Fibroblast of pulmonary artery (primary cell): ENCODE data around the gene HMGB1.
"Not testable (repeated sequence)": the region's sequence is repeated elsewhere in the genome, so short reads cannot be mapped to it uniquely, and the experiment has no call there.

Experiments
- DNase-seq: peaks from one replicate; pipeline ENCODE4 v3.0.0-alpha.2; 2010; ENCODE audit warnings: low read depth
- H3K4me3 ChIP-seq: replicated peaks from 2 replicates; pipeline ENCODE4 v1.5.1; 2011; ENCODE audit warnings: low read depth, mild to moderate bottlenecking, control low read depth, low read length, moderate library complexity
- CTCF ChIP-seq: IDR thresholded peaks from 2 replicates; pipeline ENCODE4 v1.5.1; 2011; ENCODE audit warnings: mild to moderate bottlenecking, control low read depth, low read length, inconsistent platforms; ENCODE audit errors: missing control alignments

Gene HMGB1

GRCh38 chr13:30466841-30467252, 1.1 kb upstream of the HMGB1 start:
- H3K4me3 ChIP-seq: no peak overlapping the region
- no peak for TF ChIP-seq CTCF
- DNase-seq: no peak

GRCh38 chr13:30466358-30466714, 600 bp upstream of the HMGB1 start:
- TF ChIP-seq CTCF: no peak
- no peak for DNase-seq
- peak overlapping the region; percentile 60 for H3K4me3 ChIP-seq

GRCh38 chr13:30465343-30465592, 468 bp downstream of the HMGB1 start:
- DNase-seq: no peak
- TF ChIP-seq CTCF: no peak
- H3K4me3 ChIP-seq: peak overlapping the region; percentile 60

- TF ChIP-seq CTCF: no peak
- peak overlapping the region; percentile 74 for H3K4me3 ChIP-seq
- peak; percentile 84 for DNase-seq
Observed at GRCh38 chr13:30464496-30465342, 1.0 kb downstream of the HMGB1 start.

- no peak for TF ChIP-seq CTCF
- DNase-seq: peak; percentile 69
- H3K4me3 ChIP-seq: peak overlapping the region; percentile 74
Observed at GRCh38 chr13:30463787-30464495, 1.8 kb downstream of the HMGB1 start.

GRCh38 chr13:30461279-30462066, 4.3 kb downstream of the HMGB1 start:
- peak; percentile 69 for DNase-seq
- peak; percentile 50 for TF ChIP-seq CTCF
- not testable (repeated sequence) for H3K4me3 ChIP-seq
